Kidney epithelial cell (primary cell): Measurements from ENCODE around the gene PLXNA2. TPM values are rescaled to one million over a fixed set of nuclear protein-coding genes. Genes with fewer than 3 reads are reported as not detected.

Experiments
- DNase-seq: peaks from one replicate; pipeline ENCODE4 v3.0.0-alpha.2; 2010; ENCODE audit warnings: low read depth
- H3K27me3 ChIP-seq: 2 replicates; pipeline ENCODE4 v1.6.0; 2011; ENCODE audit warnings: low read length; ENCODE audit not compliant: control insufficient read depth, insufficient read depth
- H3K36me3 ChIP-seq: 2 replicates; pipeline ENCODE4 v1.5.1; 2011; ENCODE audit warnings: low read length; ENCODE audit not compliant: control insufficient read depth, insufficient read depth
- H3K4me3 ChIP-seq: 2 replicates; pipeline ENCODE4 v1.5.1; 2011; ENCODE audit warnings: low read depth, mild to moderate bottlenecking, control low read depth, low read length
- CTCF ChIP-seq: IDR thresholded peaks from 2 replicates; pipeline ENCODE4 v1.5.1; 2011; ENCODE audit warnings: mild to moderate bottlenecking, moderate library complexity, low read length, control low read depth, inconsistent platforms; ENCODE audit not compliant: insufficient read depth, poor library complexity, severe bottlenecking
- total RNA-seq: library from RNA; depleted of rRNA; stranded (reverse); fragments of >200 nt; gene quantifications from 2 replicates; pipeline ENCODE4 v1.2.3, GENCODE V29; 2015

Gene PLXNA2
- total RNA-seq, 1 donor from 2014 or later: 6.9 TPM

- peaks cover 6% of the 10 kb centered on the region for H3K27me3 ChIP-seq
- no peaks in the 10 kb centered on the region for H3K36me3 ChIP-seq
- no peak for DNase-seq
- no peak for TF ChIP-seq CTCF
- no peak overlapping the region for H3K4me3 ChIP-seq
These were observed 253.2 kb downstream of the PLXNA2 start for GRCh38 chr1:207990876-207991582.

- no peak for TF ChIP-seq CTCF
- no peak for DNase-seq
- no peaks in the 10 kb centered on the region for H3K36me3 ChIP-seq
- peaks cover 4% of the 10 kb centered on the region for H3K27me3 ChIP-seq
- H3K4me3 ChIP-seq: no peak overlapping the region
These were observed 253.7 kb downstream of the PLXNA2 start for GRCh38 chr1:207990455-207990854.

- no peak for TF ChIP-seq CTCF
- no peak for DNase-seq
- Histone ChIP-seq H3K4me3 (no peak overlapping the region), H3K27me3 (peaks cover 3% of the 10 kb centered on the region), H3K36me3 (no peaks in the 10 kb centered on the region)
These were observed 255.6 kb downstream of the PLXNA2 start for GRCh38 chr1:207988326-207989165.

- peaks cover 3% of the 10 kb centered on the region for H3K27me3 ChIP-seq
- H3K36me3 ChIP-seq: no peaks in the 10 kb centered on the region
- no peak overlapping the region for H3K4me3 ChIP-seq
- no peak for TF ChIP-seq CTCF
- no peak for DNase-seq
These were observed 257.0 kb downstream of the PLXNA2 start for GRCh38 chr1:207987164-207987563.

GRCh38 chr1:207985996-207986395 lies 258.2 kb downstream of the PLXNA2 start:
- no peak for TF ChIP-seq CTCF
- H3K27me3 ChIP-seq: peaks cover 3% of the 10 kb centered on the region
- H3K36me3 ChIP-seq: no peaks in the 10 kb centered on the region
- no peak overlapping the region for H3K4me3 ChIP-seq
- no peak for DNase-seq
